ENCODE measurements around the gene CD38.

DNA sequence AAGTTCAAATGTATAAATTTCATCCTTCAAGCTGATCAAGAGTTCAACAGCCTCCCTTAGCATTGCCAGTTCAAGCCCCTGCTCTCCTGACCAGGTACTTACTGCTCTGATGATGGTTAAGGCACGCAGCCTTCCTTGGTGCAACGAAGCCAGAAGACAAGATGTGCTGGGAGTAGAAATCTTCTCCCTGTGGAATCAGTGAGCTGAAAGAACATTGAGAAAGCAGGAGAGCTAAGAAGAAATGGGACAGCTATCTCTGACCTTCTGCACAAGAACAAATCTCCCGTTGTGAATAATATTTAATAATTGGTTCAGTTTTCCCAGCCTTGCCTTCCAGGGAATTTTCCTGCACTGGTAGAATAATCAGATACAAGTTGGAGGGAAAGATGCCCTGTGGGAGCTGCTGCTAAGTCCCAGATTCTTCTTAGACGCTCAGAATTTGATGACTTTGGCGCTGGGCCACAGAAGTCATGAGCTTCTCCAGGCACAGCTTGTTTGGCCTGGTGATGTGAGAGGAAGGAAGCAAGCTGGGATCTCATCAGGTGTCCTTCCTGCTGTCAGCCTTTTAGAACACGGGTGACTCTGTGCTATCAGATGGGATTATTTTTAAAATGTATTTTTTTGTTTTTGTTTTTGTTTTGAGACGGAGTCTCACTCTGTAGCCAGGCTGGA is 77.8 kb downstream of the CD38 start:
- TF ChIP-seq, protein P1, sequence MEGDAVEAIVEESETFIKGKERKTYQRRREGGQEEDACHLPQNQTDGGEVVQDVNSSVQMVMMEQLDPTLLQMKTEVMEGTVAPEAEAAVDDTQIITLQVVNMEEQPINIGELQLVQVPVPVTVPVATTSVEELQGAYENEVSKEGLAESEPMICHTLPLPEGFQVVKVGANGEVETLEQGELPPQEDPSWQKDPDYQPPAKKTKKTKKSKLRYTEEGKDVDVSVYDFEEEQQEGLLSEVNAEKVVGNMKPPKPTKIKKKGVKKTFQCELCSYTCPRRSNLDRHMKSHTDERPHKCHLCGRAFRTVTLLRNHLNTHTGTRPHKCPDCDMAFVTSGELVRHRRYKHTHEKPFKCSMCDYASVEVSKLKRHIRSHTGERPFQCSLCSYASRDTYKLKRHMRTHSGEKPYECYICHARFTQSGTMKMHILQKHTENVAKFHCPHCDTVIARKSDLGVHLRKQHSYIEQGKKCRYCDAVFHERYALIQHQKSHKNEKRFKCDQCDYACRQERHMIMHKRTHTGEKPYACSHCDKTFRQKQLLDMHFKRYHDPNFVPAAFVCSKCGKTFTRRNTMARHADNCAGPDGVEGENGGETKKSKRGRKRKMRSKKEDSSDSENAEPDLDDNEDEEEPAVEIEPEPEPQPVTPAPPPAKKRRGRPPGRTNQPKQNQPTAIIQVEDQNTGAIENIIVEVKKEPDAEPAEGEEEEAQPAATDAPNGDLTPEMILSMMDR (IDR thresholded peaks at IDR 0.05; ENCODE audit: low read depth, low read length, poor library complexity, severe bottlenecking), result no peak
- TF ChIP-seq EZH2phosphoT487 (IDR thresholded peaks at IDR 0.05; ENCODE audit: borderline replicate concordance, low read length), result no peak

All from DOHH2 (cell line).